Measurements from ENCODE around the gene UGT1A1.
"Not testable (repeated sequence)": the region's sequence is repeated elsewhere in the genome, so short reads cannot be mapped to it uniquely, and the experiment has no call there.

UGT1A1 gene

DNA sequence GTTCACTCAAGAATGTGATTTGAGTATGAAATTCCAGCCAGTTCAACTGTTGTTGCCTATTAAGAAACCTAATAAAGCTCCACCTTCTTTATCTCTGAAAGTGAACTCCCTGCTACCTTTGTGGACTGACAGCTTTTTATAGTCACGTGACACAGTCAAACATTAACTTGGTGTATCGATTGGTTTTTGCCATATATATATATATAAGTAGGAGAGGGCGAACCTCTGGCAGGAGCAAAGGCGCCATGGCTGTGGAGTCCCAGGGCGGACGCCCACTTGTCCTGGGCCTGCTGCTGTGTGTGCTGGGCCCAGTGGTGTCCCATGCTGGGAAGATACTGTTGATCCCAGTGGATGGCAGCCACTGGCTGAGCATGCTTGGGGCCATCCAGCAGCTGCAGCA is at the start of gene UGT1A1:
Gene UGT1A1, plus strand, starts transcription at position 228 of the 400 bp plus-strand sequence. Its CDS starts 18 bp downstream, at position 246.
- no peak for DNase-seq (ENCODE audit: low read depth)

DNA sequence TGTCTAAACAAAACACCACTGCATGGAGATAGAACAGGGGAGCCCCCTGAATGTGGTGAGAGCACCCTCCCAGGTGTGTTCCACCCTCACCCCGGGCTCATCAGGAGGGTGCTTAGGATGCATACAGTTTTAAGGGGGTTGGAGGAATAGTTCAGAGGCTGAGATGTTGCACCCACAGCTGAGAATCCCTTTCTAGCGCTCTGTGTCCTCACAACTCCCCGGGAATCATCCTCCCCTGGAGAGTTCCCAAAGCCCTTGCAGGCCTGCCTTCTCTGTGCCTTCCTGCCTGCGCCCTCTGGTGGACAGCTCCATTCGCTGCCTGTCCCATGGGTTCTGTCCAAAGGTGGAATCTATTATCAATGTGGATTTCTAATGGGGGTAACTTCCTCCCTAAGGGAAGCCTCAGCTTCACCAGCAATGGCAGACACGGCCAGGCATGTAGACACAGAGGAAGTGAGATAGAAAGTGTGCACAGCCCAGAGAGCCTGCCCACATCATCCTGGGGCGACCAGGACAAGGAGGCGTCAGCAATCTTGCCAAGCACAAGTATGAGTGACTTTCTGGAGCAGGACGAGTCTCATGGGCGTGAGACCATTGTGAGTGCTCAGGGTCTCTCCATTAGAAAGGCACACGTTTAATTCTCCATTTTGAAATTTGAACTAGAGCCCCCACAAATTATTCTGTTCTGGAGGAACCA is 48.6 kb upstream of the UGT1A1 start:
- DNase-seq (ENCODE audit: low read depth), result peak; percentile 7

DNA sequence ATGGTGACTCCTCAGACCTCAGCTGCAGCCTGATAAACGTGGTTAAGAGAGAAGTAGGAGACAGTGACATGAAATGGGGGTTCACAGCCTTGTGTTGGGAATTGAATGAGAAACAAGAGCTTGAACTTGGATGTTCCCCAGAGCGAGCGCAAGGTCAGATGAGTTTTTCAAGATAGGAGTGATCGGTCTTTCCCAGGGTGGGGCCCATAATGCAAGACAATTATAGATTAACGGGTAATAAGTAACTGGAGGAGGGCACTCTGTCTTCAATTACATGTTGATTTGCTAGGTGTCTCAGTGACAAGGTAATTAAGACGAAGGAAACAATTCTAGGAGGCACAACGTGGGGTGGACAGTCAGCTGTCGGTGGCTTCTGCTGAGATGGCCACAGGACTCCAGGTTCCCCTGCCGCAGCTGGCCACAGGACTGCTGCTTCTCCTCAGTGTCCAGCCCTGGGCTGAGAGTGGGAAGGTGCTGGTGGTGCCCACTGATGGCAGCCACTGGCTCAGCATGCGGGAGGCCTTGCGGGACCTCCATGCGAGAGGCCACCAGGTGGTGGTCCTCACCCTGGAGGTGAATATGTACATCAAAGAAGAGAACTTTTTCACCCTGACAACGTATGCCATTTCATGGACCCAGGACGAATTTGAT is 47.3 kb upstream of the UGT1A1 start, which contains the start of gene UGT1A5:
Gene UGT1A5, plus strand, starts transcription at position 297 of the 651 bp plus-strand sequence. Its CDS starts 85 bp downstream, at position 382.
- DNase-seq (ENCODE audit: low read depth), result no peak

DNA sequence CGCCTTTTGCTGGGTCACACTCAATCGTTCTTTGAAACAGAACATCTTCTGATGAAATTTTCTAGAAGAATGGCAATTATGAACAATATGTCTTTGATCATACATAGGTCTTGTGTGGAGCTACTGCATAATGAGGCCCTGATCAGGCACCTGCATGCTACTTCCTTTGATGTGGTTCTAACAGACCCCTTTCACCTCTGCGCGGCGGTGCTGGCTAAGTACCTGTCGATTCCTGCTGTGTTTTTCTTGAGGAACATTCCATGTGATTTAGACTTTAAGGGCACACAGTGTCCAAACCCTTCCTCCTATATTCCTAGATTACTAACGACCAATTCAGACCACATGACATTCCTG is 46.8 kb upstream of the UGT1A1 start:
- DNase-seq (ENCODE audit: low read depth), result no peak

DNA sequence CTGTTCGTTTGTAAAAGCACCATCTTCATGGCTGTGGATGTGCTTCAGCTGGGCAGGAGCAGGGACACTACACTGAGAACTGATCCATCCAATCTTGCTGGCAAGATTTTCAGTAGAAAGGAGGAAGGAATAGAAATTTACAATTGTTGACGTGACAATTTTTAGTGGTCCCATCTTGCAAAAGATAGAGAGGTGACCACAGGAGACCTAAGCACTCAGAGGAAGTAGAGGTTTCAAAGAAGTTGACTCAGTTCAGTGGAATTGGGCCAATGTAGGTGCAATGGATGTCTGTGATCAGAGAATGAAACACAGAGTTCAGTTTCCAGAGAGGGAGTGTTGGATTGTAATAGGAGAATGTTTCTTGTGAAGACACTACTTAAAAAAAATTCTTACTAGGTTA is 45.9 kb upstream of the UGT1A1 start:
- DNase-seq (ENCODE audit: low read depth), result no peak

DNA sequence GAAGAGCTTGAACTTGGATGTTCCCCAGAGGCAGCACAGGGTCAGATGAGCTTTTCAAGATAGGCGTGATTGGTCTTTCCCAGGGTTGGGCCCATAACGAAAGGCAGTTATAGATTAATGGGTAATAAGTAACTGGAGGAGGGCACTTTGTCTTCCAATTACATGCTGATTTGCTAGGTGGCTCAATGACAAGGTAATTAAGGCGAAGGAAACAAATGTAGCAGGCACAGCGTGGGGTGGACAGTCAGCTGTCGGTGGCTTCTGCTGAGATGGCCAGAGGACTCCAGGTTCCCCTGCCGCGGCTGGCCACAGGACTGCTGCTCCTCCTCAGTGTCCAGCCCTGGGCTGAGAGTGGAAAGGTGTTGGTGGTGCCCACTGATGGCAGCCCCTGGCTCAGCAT is 41.5 kb upstream of the UGT1A1 start, which contains the start of gene UGT1A4:
Gene UGT1A4, plus strand, starts transcription at position 185 of the 400 bp plus-strand sequence. Its CDS starts 85 bp downstream, at position 270.
- no peak for DNase-seq (ENCODE audit: low read depth)

DNA sequence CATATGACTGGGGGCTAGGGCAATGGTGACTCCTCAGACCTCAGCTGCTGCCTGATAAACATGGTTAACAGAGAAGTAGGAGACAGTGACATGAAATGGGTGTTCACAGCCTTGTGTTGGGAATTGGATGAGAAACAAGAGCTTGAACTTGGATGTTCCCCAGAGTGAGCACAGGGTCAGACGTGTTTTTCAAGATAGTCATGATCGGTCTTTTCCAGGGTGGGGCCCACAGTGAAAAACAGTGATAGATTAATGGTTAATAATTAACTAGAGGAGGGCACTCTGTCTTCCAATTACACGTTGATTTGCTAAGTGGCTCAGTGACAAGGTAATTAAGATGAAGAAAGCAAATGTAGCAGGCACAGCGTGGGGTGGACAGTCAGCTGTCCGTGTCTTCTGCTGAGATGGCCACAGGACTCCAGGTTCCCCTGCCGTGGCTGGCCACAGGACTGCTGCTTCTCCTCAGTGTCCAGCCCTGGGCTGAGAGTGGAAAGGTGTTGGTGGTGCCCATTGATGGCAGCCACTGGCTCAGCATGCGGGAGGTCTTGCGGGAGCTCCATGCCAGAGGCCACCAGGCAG is 31.3 kb upstream of the UGT1A1 start, which contains the start of gene UGT1A3:
Gene UGT1A3, plus strand, starts transcription at position 320 of the 579 bp plus-strand sequence. Its CDS starts 85 bp downstream, at position 405.
- no peak for DNase-seq (ENCODE audit: low read depth)

DNA sequence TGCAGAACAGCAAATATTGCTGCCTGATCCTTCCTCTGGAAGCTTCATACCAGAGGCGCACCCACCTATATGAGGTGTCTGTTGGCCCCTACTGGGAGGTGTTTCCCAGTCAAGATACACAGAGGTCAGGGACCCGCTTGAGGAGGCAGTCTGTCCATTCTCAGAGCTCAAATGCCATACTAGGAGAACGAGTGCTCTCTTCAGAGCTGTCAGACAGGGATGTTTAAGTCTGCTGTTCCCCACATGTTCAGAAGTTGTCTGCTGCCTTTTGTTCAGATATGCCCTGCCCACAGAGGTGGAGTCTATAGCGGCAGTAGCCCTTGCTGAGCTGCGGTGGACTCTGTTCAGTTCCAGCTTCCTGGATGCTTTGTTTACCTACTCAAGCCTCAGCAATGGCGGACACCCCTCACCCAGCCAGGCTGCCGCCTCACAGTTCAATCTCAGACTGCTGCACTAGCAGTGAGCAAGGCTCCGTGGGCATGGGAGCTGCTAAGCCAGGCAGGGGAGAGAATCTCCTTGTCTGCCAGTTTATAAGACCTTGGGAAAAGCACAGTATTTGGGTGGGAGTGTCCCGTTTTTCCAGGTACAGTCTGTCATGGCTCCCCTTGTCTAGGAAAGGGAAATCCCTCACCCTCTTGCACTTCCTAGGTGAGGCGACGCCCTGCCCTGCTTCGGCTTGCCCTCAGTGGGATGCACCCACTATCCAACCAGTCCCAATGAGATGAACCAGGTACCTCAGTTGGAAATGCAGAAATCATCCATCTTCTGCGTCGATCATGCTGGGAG is 23.0 kb upstream of the UGT1A1 start:
- not testable (repeated sequence) for DNase-seq (ENCODE audit: low read depth)

DNA sequence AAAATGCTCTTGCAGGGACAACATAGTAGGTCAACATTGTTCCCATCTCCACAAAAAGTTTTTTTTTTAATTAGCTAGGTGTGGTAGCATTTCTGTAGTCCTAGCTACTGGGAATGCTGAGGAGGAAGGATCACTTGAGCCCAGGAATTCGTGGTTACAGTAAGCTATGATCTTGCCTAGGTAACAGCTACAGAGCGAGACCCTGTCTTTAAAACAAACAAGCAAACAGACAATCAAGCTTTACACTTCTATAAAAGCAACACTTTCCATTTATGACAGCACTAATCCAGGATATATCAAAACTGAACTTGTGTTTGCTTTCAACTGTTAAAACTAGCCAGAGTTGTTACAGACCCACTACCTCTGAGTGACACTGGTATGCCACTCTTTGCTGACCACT is 19.2 kb upstream of the UGT1A1 start:
- no peak for DNase-seq (ENCODE audit: low read depth)

DNA sequence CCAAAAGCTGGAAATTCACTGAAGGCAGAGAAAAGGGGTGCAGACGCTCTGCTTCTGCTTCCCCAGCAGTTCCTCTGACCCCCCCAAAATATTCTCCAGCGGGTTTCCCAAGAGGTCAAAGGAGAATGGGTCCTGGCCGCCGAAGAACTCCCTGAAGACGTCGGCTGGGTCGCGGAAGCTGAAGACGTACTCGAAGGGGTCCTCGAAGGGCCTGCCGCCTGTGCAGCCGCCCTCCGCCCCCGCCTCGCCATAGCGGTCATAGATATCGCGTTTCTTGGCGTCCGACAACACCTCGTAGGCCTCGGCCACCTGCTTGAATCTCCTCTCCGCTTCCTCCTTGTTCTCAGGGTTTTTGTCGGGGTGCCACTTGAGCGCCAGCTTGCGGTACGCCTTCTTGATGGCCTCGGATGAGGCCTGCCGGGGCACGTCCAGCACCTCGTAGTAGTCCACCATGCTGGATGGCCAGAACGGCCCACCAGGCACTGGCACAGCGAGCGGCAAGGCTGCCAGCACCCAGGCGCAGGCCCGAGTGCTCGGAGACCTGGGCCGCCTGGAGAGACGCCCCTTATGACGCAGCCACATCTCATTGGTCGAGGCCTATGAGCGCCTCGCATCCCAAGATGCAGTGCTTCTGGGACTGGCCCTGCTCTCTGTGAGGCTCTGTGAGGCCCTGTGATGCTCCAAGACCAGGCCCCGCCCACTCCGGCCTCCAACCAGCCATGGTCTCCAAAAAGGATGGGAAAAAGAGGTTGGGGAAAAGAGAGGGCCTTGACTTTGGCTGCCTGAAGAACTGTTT is 16.4 kb upstream of the UGT1A1 start:
- DNase-seq (ENCODE audit: low read depth), result no peak

DNA sequence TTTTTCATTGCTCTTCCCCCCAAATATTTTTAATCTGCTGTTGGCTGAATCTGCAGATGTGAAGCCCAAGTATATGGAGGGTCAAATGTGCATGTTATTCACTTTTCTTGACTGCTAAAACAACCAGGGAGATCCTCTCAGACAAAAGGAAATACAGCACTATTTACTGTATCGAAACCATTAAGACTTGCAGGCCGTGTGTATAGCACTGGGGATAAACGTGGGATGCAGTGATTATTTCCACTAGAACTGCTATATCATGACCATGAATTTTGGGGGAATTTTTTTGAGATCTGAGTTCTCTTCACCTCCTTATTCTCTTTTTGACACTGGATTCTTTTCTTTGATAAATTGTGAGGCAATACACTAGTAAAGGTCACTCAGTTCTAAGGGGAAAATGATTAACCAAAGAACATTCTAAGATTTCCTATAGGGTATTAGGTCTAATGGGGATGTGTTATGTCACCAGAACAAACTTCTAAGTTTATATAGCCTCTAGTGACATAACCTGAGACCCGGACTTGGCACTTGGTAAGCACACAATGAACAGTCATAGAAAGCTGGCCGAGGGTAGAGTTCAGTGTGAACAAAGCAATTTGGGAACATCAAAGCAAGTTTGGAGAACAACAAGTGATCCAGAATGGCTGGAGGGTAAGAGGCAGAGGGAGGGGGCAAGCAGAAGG is 14.9 kb upstream of the UGT1A1 start:
- DNase-seq (ENCODE audit: low read depth), result no peak

DNA sequence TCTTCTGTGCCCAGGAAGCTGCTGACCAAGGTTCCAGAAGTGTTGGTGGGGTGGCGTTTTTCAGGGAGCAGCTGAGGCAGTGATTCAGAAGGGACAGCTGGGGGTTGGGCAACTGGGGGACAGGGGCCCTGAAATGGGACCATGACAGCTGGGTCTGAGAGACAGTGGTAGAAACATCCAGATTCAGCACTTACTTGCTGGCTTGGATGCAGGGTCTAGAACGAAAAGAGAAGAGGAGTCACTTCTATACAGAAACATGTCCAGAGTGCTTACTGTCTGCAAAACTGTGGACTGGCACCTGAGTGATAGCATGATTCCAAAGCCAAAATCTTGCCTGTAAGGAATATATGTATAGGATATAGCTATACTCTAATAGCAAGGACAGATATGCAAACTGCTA is 14.2 kb upstream of the UGT1A1 start:
- DNase-seq (ENCODE audit: low read depth), result not testable (repeated sequence)

DNA sequence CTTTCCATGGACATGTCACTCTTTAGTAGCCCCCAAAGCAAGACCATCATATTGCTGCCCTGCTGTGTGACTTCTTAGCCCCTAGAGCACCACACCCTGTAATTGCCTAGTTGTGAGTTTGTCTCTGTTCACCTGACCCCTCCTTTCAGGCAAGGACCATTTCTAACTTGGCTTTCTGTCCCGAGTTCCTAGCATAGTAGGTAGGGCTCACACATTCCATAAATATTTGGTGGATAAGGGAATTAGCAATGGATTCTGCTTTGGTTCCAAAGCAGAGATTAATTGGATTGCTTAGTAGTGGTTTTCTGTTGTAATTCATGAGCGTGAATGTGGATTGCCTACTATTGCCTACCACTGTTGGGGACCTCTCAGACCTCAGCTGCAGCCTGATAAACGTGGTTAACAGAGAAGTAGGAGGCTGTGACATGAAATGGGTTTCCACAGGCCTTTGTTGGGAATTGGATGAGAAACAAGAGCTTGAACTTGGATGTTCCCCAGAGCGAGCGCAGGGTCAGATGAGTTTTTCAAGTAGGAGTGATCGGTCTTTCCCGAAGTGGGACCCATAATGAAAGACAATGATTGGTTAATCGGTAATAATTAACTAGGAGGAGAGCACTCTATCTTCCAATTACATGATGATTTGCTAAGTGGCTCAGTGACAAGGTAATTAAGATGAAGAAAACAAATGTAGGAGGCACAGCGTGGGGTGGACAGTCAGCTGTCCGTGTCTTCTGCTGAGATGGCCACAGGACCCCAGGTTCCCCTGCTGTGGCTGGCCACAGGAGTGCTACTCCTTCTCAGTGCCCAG is 13.4 kb upstream of the UGT1A1 start:
- no peak for DNase-seq (ENCODE audit: low read depth)

DNA sequence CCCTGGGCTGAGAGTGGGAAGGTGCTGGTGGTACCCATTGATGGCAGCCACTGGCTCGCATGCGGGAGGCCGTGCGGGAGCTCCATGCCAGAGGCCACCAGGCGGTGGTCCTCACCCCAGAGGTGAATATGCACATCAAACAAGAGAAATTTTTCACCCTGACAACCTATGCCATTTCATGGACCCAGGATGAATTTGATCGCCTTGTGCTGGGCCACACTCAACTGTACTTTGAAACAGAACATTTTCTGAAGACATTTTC is 12.9 kb upstream of the UGT1A1 start:
- DNase-seq (ENCODE audit: low read depth), result no peak

DNA sequence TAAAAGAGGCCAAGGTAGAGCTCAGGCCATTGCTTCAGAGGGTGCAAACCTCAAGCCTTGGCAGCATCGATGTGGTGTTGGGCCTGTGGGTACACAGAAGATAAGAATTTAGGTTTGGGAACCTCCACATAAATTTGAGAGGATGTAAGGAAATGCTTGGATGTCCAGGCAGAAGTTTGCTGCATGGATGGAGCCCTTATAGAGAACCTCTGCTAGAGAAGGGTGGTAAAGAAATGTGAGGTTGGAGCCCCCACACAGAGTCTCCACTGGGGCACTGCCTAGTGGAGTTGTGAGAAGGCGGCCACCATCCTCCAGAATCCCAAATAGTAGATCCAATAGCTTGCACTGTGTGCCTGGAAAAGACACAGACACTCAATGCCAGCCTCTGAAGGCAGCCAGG is 9.4 kb upstream of the UGT1A1 start:
- DNase-seq (ENCODE audit: low read depth), result not testable (repeated sequence)

DNA sequence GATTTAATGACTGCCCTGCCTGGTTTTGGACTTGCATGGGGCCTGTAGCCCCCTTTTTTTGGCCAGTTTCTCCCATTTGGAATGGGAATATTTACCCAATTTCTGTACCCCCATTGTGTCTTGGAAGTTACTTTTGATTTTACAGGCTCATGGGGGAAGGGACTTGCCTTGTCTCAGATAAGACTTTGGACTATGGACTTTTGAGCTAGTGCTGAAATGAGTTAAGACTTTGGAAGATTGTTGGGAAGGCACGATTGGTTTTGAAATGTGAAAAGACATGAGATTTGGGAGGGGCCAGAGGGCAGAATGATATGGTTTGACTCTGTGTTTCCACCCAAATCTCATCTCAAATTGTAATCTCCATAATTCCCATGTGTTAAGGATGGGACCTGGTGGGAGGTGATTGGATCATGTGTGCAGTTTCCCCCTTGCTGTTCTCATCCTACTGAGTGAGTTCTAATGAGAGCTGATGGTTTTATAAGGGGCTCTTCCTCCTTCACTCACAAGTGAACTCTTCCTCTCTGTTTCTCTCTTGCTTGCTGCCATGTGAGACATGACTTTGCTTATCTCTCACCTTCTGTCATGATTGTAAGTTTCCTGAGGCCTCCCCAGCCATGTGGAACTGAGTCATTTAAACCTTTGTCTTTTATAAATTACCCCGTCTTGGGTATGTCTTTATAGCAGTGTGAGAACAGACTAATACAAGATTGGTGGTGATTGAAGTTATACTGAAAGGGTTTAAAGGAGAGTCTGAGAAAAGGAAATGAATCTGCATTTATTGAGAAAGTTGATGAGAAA is 8.7 kb upstream of the UGT1A1 start:
- DNase-seq (ENCODE audit: low read depth), result not testable (repeated sequence)

DNA sequence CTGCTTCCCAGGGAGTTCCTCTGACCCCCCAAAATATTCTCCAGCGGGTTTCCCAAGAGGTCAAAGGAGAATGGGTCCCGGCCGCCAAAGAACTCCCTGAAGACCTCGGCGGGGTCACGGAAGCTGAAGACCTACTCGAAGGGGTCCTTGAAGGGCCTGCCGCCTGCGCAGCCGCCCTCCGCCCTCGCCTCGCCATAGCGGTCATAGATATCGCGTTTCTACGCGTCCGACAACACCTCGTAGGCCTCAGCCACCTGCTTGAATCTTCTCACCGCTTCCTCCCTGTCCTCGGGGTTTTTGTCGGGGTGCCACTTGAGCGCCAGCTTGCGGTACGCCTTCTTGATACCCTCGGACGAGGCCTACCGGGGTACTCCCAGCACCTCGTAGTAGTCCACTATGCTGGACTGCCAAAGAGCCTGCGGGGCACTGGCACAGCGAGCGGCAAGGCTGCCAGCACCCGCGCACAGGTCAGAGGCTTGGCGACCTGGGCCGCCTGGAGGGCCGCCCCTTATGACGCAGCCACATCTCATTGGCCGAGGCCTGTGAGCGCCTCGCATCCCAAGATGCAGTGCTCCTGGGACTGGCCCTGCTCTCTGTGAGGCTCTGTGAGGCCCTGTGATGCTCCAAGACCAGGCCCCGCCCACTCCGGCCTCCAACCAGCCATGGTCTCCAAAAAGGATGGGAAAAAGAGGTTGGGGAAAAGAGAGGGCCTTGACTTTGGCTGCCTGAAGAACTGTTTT is 5.0 kb upstream of the UGT1A1 start:
- DNase-seq (ENCODE audit: low read depth), result no peak

DNA sequence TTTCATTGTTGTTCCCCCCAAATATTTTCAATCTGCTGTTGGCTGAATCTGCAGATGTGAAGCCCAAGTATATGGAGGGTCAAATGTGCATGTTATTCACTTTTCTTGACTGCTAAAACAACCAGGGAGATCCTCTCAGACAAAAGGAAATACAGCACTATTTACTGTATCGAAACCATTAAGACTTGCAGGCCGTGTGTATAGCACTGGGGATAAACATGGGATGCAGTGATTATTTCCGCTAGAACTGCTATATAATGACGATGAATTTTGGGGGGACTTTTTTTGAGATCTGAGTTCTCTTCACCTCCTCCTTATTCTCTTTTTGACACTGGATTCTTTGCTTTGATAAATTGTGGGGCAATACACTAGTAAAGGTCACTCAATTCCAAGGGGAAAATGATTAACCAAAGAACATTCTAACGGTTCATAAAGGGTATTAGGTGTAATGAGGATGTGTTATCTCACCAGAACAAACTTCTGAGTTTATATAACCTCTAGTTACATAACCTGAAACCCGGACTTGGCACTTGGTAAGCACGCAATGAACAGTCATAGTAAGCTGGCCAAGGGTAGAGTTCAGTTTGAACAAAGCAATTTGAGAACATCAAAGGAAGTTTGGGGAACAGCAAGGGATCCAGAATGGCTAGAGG is 3.5 kb upstream of the UGT1A1 start:
- no peak for DNase-seq (ENCODE audit: low read depth)
